Endothelial cell (in vitro differentiated cells): ENCODE results near the gene CCNG2. TPM values are rescaled to one million over a fixed set of nuclear protein-coding genes. Genes with fewer than 3 reads are reported as not detected.

ENCODE experiments used
- DNase-seq: peaks from one replicate; pipeline ENCODE4 v3.0.0; 2021; ENCODE audit warnings: low spot score
- H3K27ac Mint-ChIP-seq: one replicate; pipeline ENCODE4 v1.8.0; 2021; ENCODE audit warnings: mixed read lengths, inconsistent platforms; ENCODE audit not compliant: unreplicated experiment
- H3K27me3 Mint-ChIP-seq: one replicate; pipeline ENCODE4 v1.8.0; 2021; ENCODE audit warnings: mild to moderate bottlenecking, moderate library complexity, mixed read lengths, inconsistent platforms; ENCODE audit not compliant: unreplicated experiment
- H3K36me3 Mint-ChIP-seq: one replicate; pipeline ENCODE4 v1.8.0; 2021; ENCODE audit warnings: mild to moderate bottlenecking, low read depth, mixed read lengths, inconsistent platforms; ENCODE audit not compliant: unreplicated experiment
- H3K4me1 Mint-ChIP-seq: one replicate; pipeline ENCODE4 v1.8.0; 2021; ENCODE audit warnings: mild to moderate bottlenecking, mixed read lengths, inconsistent platforms; ENCODE audit not compliant: unreplicated experiment
- H3K4me3 Mint-ChIP-seq: one replicate; pipeline ENCODE4 v1.8.0; 2021; ENCODE audit warnings: mild to moderate bottlenecking, mixed read lengths, inconsistent platforms; ENCODE audit not compliant: unreplicated experiment
- H3K9me3 Mint-ChIP-seq: one replicate; pipeline ENCODE4 v1.8.0; 2021; ENCODE audit warnings: mixed read lengths, inconsistent platforms; ENCODE audit not compliant: unreplicated experiment
- total RNA-seq: library from RNA; stranded (reverse); fragmentation: NEBNext Ultra II Directional; extraction: Animal tissue kit (Norgen Biotek cat#: 25700); gene quantifications from one replicate; pipeline ENCODE4 v1.2.1, GENCODE V29; 2021; ENCODE audit not compliant: unreplicated experiment
- TF ChIP-seq, protein P1 (sequence below): fragments of 200-600 bp; sonication (generic); IDR thresholded peaks from one replicate; pipeline ENCODE4 v1.5.0; 2021; ENCODE audit warnings: antibody characterized with exemption; ENCODE audit not compliant: unreplicated experiment

The CCNG2 gene
- total RNA-seq, 1 donor from 2014 or later, result 67.0 TPM

DNA sequence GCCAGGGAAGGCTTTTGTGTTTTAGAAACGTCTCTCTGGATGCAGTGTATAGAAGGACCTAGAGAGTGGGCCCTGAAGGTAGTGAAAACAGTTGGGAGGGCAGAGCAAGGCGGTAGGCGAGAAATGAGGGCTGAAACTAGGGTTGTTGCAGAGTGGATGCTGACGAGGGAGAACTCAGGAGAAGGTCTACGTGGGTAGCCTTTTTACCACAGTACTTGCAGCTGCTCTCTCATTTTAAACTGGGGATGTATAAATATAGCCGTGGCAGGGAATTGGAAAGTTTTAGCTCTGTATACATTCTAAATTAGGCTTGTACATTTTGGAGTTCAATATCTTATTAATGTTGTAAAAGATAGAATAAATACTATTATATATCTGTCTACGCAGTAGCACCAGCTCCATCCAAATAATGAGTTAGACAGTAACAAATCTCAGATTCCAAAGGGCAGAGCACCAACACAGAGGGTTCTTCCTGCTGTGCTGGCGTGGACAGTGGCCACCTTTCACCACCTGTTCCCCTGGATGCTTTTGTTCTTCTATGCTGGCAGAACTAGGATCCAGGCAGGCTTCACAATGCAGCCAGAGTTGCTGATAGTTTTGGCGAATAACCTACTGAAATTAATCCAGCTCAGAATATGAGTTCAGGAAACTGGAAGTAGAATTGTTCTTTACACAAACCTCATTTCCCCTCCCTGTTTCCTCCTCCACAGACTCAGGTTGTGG, 31.7 kb downstream of the CCNG2 start:
- Mint-ChIP-seq H3K4me3 (no peak overlapping the region), H3K27ac (no peak overlapping the region), H3K27me3 (no peaks in the 10 kb centered on the region), H3K4me1 (peaks cover 35% of the 10 kb centered on the region), H3K36me3 (no peaks in the 10 kb centered on the region), H3K9me3 (no peaks in the 10 kb centered on the region)
- TF ChIP-seq, protein P1, sequence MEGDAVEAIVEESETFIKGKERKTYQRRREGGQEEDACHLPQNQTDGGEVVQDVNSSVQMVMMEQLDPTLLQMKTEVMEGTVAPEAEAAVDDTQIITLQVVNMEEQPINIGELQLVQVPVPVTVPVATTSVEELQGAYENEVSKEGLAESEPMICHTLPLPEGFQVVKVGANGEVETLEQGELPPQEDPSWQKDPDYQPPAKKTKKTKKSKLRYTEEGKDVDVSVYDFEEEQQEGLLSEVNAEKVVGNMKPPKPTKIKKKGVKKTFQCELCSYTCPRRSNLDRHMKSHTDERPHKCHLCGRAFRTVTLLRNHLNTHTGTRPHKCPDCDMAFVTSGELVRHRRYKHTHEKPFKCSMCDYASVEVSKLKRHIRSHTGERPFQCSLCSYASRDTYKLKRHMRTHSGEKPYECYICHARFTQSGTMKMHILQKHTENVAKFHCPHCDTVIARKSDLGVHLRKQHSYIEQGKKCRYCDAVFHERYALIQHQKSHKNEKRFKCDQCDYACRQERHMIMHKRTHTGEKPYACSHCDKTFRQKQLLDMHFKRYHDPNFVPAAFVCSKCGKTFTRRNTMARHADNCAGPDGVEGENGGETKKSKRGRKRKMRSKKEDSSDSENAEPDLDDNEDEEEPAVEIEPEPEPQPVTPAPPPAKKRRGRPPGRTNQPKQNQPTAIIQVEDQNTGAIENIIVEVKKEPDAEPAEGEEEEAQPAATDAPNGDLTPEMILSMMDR, result no peak
- DNase-seq, result no peak

DNA sequence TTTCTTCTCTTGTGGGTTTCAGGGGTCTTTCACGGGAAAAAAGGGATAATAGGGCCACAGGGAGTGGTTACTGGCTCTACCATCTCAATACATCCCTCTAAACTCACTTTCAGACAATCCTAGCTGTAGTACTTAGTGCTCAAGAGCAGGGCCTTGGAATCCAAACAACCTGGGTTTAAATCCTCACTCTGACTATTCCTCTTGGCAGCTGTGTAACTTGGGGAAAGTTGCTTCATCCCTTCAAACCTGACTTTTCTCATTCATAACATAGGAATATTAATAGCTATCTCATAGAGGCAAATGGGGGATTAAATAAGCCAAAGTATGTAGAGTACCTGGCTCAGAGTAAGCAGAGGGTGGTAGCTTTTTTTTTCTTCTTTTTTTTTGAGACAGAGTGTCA, 32.4 kb downstream of the CCNG2 start:
- DNase-seq, result no peak
- Mint-ChIP-seq H3K27ac (no peak overlapping the region), H3K36me3 (no peaks in the 10 kb centered on the region), H3K4me3 (no peak overlapping the region), H3K9me3 (no peaks in the 10 kb centered on the region), H3K27me3 (no peaks in the 10 kb centered on the region), H3K4me1 (peaks cover 29% of the 10 kb centered on the region)
- TF ChIP-seq, protein P1, result no peak

DNA sequence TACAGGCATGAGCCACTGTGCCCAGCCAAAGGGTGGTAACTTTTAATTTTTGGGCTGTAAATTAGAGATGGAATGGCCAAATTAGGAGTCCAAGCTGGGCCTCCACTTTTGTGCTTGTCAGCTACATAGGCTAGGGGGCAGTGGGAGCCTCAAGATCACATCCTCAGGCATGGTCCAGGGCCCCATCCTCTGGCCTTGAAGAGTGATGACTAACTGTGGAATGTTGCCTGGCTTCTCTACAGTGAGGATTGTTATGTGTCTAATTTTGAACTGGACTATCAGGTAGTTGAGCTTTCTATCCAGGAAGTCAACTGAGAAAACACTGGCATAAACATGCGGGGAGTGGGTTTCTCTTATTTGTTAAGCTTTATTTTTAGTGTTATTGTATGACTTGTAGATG, 33.0 kb downstream of the CCNG2 start:
- no peak overlapping the region for H3K4me3 Mint-ChIP-seq
- H3K36me3 Mint-ChIP-seq, result no peaks in the 10 kb centered on the region
- TF ChIP-seq, protein P1, result no peak
- H3K4me1 Mint-ChIP-seq, result peaks cover 26% of the 10 kb centered on the region
- H3K27me3 Mint-ChIP-seq, result no peaks in the 10 kb centered on the region
- no peak for DNase-seq
- H3K9me3 Mint-ChIP-seq, result no peaks in the 10 kb centered on the region
- H3K27ac Mint-ChIP-seq, result no peak overlapping the region

DNA sequence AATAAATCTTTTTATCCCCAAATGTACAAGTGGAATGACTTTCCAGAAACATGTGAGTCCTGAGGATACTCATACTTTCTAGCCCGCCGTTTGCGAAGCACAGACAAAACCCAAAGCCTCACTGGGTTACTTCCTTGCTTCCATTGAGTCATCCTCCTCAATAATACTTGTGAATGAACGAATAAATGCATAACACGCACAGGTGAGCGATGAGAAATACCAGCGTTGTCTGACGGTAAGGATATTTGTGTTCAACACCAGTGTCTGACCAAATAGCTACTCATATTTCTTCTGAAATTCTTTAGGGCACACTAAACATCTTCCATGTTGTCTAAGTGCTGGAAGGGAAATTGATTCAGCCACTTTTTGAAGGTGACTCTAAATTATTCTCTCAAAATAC, 36.0 kb downstream of the CCNG2 start:
- TF ChIP-seq, protein P1, result no peak
- no peak for DNase-seq

DNA sequence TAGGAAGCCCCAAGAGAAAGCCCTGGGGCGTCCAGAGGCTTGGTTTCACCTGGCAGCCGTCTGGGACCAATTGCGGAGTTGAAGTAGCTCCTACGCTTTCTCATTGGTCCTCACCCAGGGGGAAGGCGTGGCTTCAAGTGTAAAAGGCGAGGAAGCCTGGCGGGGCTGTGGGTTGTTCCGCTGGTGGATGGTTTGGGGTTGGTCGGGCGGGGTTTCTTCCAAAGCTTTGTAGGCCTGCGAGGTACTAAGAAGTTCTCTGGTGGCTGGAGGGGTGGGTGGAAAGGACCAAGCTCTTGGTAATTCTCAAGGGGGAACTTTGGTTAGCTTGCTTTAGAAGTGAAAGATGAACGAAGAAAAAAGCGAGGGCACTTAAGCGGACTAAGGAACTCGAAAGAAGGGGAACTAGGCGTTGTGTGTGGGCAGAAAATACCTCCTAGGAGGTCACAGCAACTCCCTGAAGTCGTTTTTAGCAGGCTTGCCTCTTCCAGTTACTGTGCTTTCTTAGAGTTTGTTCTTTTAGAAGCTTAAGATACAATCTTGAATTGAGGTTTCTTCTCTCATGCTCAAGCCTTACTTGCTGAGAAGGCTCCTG, 36.6 kb downstream of the CCNG2 start:
- Mint-ChIP-seq H3K27ac (no peak overlapping the region), H3K4me3 (no peak overlapping the region), H3K27me3 (no peaks in the 10 kb centered on the region), H3K36me3 (no peaks in the 10 kb centered on the region), H3K4me1 (peaks cover 17% of the 10 kb centered on the region), H3K9me3 (no peaks in the 10 kb centered on the region)
- no peak for DNase-seq
- TF ChIP-seq, protein P1, result no peak

More for the DNA sequence above, 36.0 kb downstream of the CCNG2 start:
- Mint-ChIP-seq H3K9me3 (no peaks in the 10 kb centered on the region), H3K27ac (no peak overlapping the region), H3K4me3 (no peak overlapping the region), H3K27me3 (no peaks in the 10 kb centered on the region), H3K4me1 (peaks cover 19% of the 10 kb centered on the region), H3K36me3 (no peaks in the 10 kb centered on the region)
